ENCODE data around the gene SLC9A7.

The SLC9A7 gene

GRCh38 chrX:46627711-46628419 is 131.1 kb downstream of the SLC9A7 start:
- no peak for DNase-seq
- H3K27ac ChIP-seq (ENCODE audit: low read length), result peak overlapping the region; percentile 88; the same call in 1 of the 2 replicates

GRCh38 chrX:46627062-46627461 is 131.9 kb downstream of the SLC9A7 start:
- no peak overlapping the region for H2AFZ ChIP-seq (ENCODE audit: low read length)
- no peak overlapping the region for H3K4me2 ChIP-seq (ENCODE audit: low read depth, low read length)
- no peak for TF ChIP-seq CTCF (IDR thresholded peaks at IDR 0.05; ENCODE audit: low read length)
- TF ChIP-seq EZH2phosphoT487 (IDR thresholded peaks at IDR 0.05; ENCODE audit: low read length), result no peak
- no peak for TF ChIP-seq EZH2 (optimal IDR thresholded peaks at IDR 0.05; ENCODE audit: low read depth, low read length)

More at GRCh38 chrX:46627711-46628419, 131.1 kb downstream of the SLC9A7 start:
- Histone ChIP-seq H3F3A (ENCODE audit: insufficient read depth, low read length) (peaks cover 15% of the 10 kb centered on the region), H3K9me2 (replicated peaks; ENCODE audit: insufficient read depth, low read length) (no peaks in the 10 kb centered on the region), H3K27me3 (replicated peaks; ENCODE audit: insufficient read depth, low read length) (no peaks in the 10 kb centered on the region), H4K20me1 (ENCODE audit: insufficient read depth, low read length) (no peaks in the 10 kb centered on the region), H3K36me3 (replicated peaks; ENCODE audit: insufficient read depth, low read length) (no peaks in the 10 kb centered on the region), H3K9me3 (replicated peaks; ENCODE audit: insufficient read depth, low read length) (no peaks in the 10 kb centered on the region), H3K79me2 (ENCODE audit: low read length) (no peaks in the 10 kb centered on the region), H3K4me2 (ENCODE audit: low read depth, low read length) (peak overlapping the region; percentile 66), H3K4me3 (ENCODE audit: low read length) (no peak overlapping the region), H2AFZ (ENCODE audit: low read length) (no peak overlapping the region), H3K9ac (ENCODE audit: low read length) (peak overlapping the region; percentile 26; the same call in 1 of the 2 replicates), H3K4me1 (ENCODE audit: low read length) (peaks cover 24% of the 10 kb centered on the region)
- TF ChIP-seq EZH2phosphoT487 (IDR thresholded peaks at IDR 0.05; ENCODE audit: low read length), result no peak
- TF ChIP-seq EZH2 (optimal IDR thresholded peaks at IDR 0.05; ENCODE audit: low read depth, low read length), result no peak
- no peak for TF ChIP-seq CTCF (IDR thresholded peaks at IDR 0.05; ENCODE audit: low read length)

GRCh38 chrX:46626566-46626965 is 132.4 kb downstream of the SLC9A7 start:
- Histone ChIP-seq H3K27ac (ENCODE audit: low read length) (no peak overlapping the region), H3K9me3 (replicated peaks; ENCODE audit: insufficient read depth, low read length) (no peaks in the 10 kb centered on the region), H2AFZ (ENCODE audit: low read length) (no peak overlapping the region), H3K36me3 (replicated peaks; ENCODE audit: insufficient read depth, low read length) (no peaks in the 10 kb centered on the region), H3K27me3 (replicated peaks; ENCODE audit: insufficient read depth, low read length) (no peaks in the 10 kb centered on the region), H3K79me2 (ENCODE audit: low read length) (no peaks in the 10 kb centered on the region), H3K9ac (ENCODE audit: low read length) (no peak overlapping the region), H3K4me3 (ENCODE audit: low read length) (no peak overlapping the region), H4K20me1 (ENCODE audit: insufficient read depth, low read length) (no peaks in the 10 kb centered on the region), H3K9me2 (replicated peaks; ENCODE audit: insufficient read depth, low read length) (no peaks in the 10 kb centered on the region), H3F3A (ENCODE audit: insufficient read depth, low read length) (peaks cover 15% of the 10 kb centered on the region), H3K4me1 (ENCODE audit: low read length) (peaks cover 24% of the 10 kb centered on the region), H3K4me2 (ENCODE audit: low read depth, low read length) (no peak overlapping the region)
- DNase-seq, result no peak
- TF ChIP-seq CTCF (IDR thresholded peaks at IDR 0.05; ENCODE audit: low read length), result no peak
- TF ChIP-seq EZH2 (optimal IDR thresholded peaks at IDR 0.05; ENCODE audit: low read depth, low read length), result no peak
- no peak for TF ChIP-seq EZH2phosphoT487 (IDR thresholded peaks at IDR 0.05; ENCODE audit: low read length)

More at GRCh38 chrX:46627062-46627461, 131.9 kb downstream of the SLC9A7 start:
- no peaks in the 10 kb centered on the region for H3K36me3 ChIP-seq (replicated peaks; ENCODE audit: insufficient read depth, low read length)
- no peaks in the 10 kb centered on the region for H3K27me3 ChIP-seq (replicated peaks; ENCODE audit: insufficient read depth, low read length)
- no peak overlapping the region for H3K9ac ChIP-seq (ENCODE audit: low read length)
- no peak for DNase-seq
- no peaks in the 10 kb centered on the region for H3K79me2 ChIP-seq (ENCODE audit: low read length)
- H3K27ac ChIP-seq (ENCODE audit: low read length), result no peak overlapping the region
- no peak overlapping the region for H3K4me3 ChIP-seq (ENCODE audit: low read length)
- no peaks in the 10 kb centered on the region for H3K9me3 ChIP-seq (replicated peaks; ENCODE audit: insufficient read depth, low read length)
- peaks cover 24% of the 10 kb centered on the region for H3K4me1 ChIP-seq (ENCODE audit: low read length)
- peaks cover 15% of the 10 kb centered on the region for H3F3A ChIP-seq (ENCODE audit: insufficient read depth, low read length)
- no peaks in the 10 kb centered on the region for H3K9me2 ChIP-seq (replicated peaks; ENCODE audit: insufficient read depth, low read length)
- H4K20me1 ChIP-seq (ENCODE audit: insufficient read depth, low read length), result no peaks in the 10 kb centered on the region

Measured in MM.1S (cell line).